MCF 10A (cell line): ENCODE measurements around the gene TMED1. TPM values are rescaled to one million over a fixed set of nuclear protein-coding genes. Genes with fewer than 3 reads are reported as not detected.
"Not testable (repeated sequence)": the region's sequence is repeated elsewhere in the genome, so short reads cannot be mapped to it uniquely, and the experiment has no call there.

Experiments used
- BruUV-seq: library from RNA; stranded (reverse); fragments of 400-500 nt; replicated peaks from 2 replicates; lab custom pipeline; 2021; lab: Mats Ljungman, UMichigan
- CTCF ChIA-PET: fragments of 300-600 bp; sonication (Branson Sonifier 250); formaldehyde crosslinking; extraction: SDS; loops from one replicate; lab custom pipeline; 2021; ENCODE audit warnings: antibody characterized with exemption, inconsistent platforms; lab: Yijun Ruan, JAX
- POLR2A ChIA-PET: fragments of 300-600, 350-650 bp; sonication (Branson Sonifier 250); formaldehyde crosslinking; extraction: SDS; loops from one replicate; lab custom pipeline; 2020; ENCODE audit warnings: antibody characterized with exemption, inconsistent platforms; lab: Yijun Ruan, JAX
- DNase-seq: peaks from one replicate; pipeline ENCODE4 v3.0.0-alpha.2; 2018; ENCODE audit not compliant: unreplicated experiment
- H3K27ac Mint-ChIP-seq: one replicate; pipeline ENCODE4 v1.8.0; 2022; ENCODE audit warnings: mild to moderate bottlenecking, low read depth, mixed read lengths; ENCODE audit not compliant: unreplicated experiment
- H3K27me3 Mint-ChIP-seq: one replicate; pipeline ENCODE4 v1.8.0; 2022; ENCODE audit warnings: mixed read lengths; ENCODE audit not compliant: insufficient read depth, unreplicated experiment
- H3K36me3 Mint-ChIP-seq: one replicate; pipeline ENCODE4 v1.8.0; 2022; ENCODE audit warnings: mild to moderate bottlenecking, moderate library complexity, mixed read lengths; ENCODE audit not compliant: insufficient read depth, unreplicated experiment
- H3K4me1 Mint-ChIP-seq: one replicate; pipeline ENCODE4 v1.8.0; 2022; ENCODE audit warnings: mixed read lengths; ENCODE audit not compliant: insufficient read depth, unreplicated experiment
- H3K4me3 Mint-ChIP-seq: one replicate; pipeline ENCODE4 v1.8.0; 2022; ENCODE audit warnings: mild to moderate bottlenecking, moderate library complexity, mixed read lengths; ENCODE audit not compliant: unreplicated experiment
- H3K9me3 Mint-ChIP-seq: one replicate; pipeline ENCODE4 v1.8.0; 2022; ENCODE audit warnings: mixed read lengths; ENCODE audit not compliant: unreplicated experiment
- CTCF ChIP-seq: fragments of 200-600 bp; IDR thresholded peaks from one replicate; pipeline ENCODE4 v1.8.0; 2022; ENCODE audit warnings: antibody characterized with exemption, mild to moderate bottlenecking; ENCODE audit not compliant: unreplicated experiment
- intact Hi-C: fragments of 100-400 bp; cut with micrococcal nuclease; formaldehyde crosslinking; loops from 2 replicates; pipeline ENCODE4 v1.14.1; 2022
- total RNA-seq: library from RNA; stranded (reverse); gene quantifications from 2 replicates; pipeline ENCODE4 v1.2.3, GENCODE V29; 2022

TMED1 gene
- total RNA-seq, 1 experiment from 2014 or later = 23.2 TPM

GRCh38 chr19:10871711-10872545, 35.9 kb upstream of the TMED1 start:
- H3K4me1 Mint-ChIP-seq = no peaks in the 10 kb centered on the region
- H3K27me3 Mint-ChIP-seq = no peaks in the 10 kb centered on the region
- no TSS peak for BruUV-seq
- intact Hi-C loops = loop anchor here (1.0 to 5.0 kb wide), 2 partner anchors 27 to 45 kb away; no protein-coding TSS in a partner anchor
- DNase-seq = peak; percentile 14
- CTCF ChIA-PET = interaction anchor here (0.7 to 1.9 kb wide), 15 partner anchors 8 to 159 kb away, joined by 3 to 11 read pairs (median 5); partner anchors contain the start of gene DNM2
- H3K27ac Mint-ChIP-seq = peak overlapping the region; percentile 75
- peaks cover 7% of the 10 kb centered on the region for H3K36me3 Mint-ChIP-seq
- H3K4me3 Mint-ChIP-seq = peak overlapping the region; percentile 75
- no peaks in the 10 kb centered on the region for H3K9me3 Mint-ChIP-seq
- POLR2A ChIA-PET = interaction anchor here (0.6 to 3.7 kb wide), 12 partner anchors 8 to 564 kb away, joined by 3 to 29 read pairs (median 4); partner anchors contain the start of genes DNM2, PRKCSH, TIMM29 and TMED1
- TF ChIP-seq CTCF = no peak

GRCh38 chr19:10870955-10871603, 35.1 kb upstream of the TMED1 start, which contains the start of gene CARM1:
TSS of gene CARM1 (plus strand) at chr19:10871553. CDS start at chr19:10871703, 150 bp downstream.
- peak; percentile 98 for DNase-seq
- TF ChIP-seq CTCF = peak; percentile 52
- Mint-ChIP-seq H3K4me3 (peak within 1 kb of the TSS; percentile 75), H3K27ac (peak within 1 kb of the TSS; percentile 75), H3K9me3 (no peaks in the 10 kb centered on the region), H3K27me3 (no peaks in the 10 kb centered on the region), H3K4me1 (no peaks in the 10 kb centered on the region), H3K36me3 (peaks cover 7% of the 10 kb centered on the region)
- intact Hi-C loops = loop anchor here (1.0 to 5.0 kb wide), 2 partner anchors 28 to 46 kb away; no protein-coding TSS in a partner anchor
- ChIA-PET POLR2A (interaction anchor here (0.6 to 3.7 kb wide), 4 partner anchors 9 to 59 kb away, joined by 3 to 29 read pairs (median 8); partner anchors contain the start of gene TMED1), CTCF (interaction anchor here (0.6 to 0.8 kb wide), 8 partner anchors 9 to 1804 kb away, joined by 3 to 7 read pairs (median 4); partner anchors contain the start of gene TMED1)
- no TSS peak for BruUV-seq

- peaks cover 7% of the 10 kb centered on the region for H3K36me3 Mint-ChIP-seq
- CTCF ChIA-PET = interaction anchor here (0.6 to 1.3 kb wide), 13 partner anchors 8 to 1804 kb away, joined by 3 to 7 read pairs (median 4); partner anchors contain the start of genes DNM2 and TMED1
- peak overlapping the region; percentile 73 for H3K4me3 Mint-ChIP-seq
- DNase-seq = no peak
- POLR2A ChIA-PET = interaction anchor here (0.6 to 3.7 kb wide), 4 partner anchors 10 to 60 kb away, joined by 3 to 29 read pairs (median 8); partner anchors contain the start of gene TMED1
- H3K27me3 Mint-ChIP-seq = no peaks in the 10 kb centered on the region
- intact Hi-C loops = loop anchor here (5.0 kb wide), 1 partner anchor 47 kb away; no protein-coding TSS in a partner anchor
- no peak overlapping the region for H3K27ac Mint-ChIP-seq
- H3K4me1 Mint-ChIP-seq = no peaks in the 10 kb centered on the region
- no TSS peak for BruUV-seq
- no peak for TF ChIP-seq CTCF
- H3K9me3 Mint-ChIP-seq = no peaks in the 10 kb centered on the region
Observed at GRCh38 chr19:10870501-10870954, 34.5 kb upstream of the TMED1 start.

GRCh38 chr19:10869872-10870311, 33.9 kb upstream of the TMED1 start:
- CTCF ChIA-PET = interaction anchor here (0.6 to 1.3 kb wide), 5 partner anchors 31 to 168 kb away, joined by 3 to 6 read pairs (median 4); partner anchors contain the start of genes DNM2 and TMED1
- H3K27me3 Mint-ChIP-seq, H3K36me3 Mint-ChIP-seq, H3K9me3 Mint-ChIP-seq, H3K27ac Mint-ChIP-seq, POLR2A ChIA-PET, H3K4me1 Mint-ChIP-seq, DNase-seq, BruUV-seq: not testable (repeated sequence)
- peak overlapping the region; percentile 73 for H3K4me3 Mint-ChIP-seq
- intact Hi-C loops = loop anchor here (5.0 kb wide), 1 partner anchor 47 kb away; no protein-coding TSS in a partner anchor
